NCI-H128 (cell line): ENCODE results near the gene DSE.

Experiments
- DNase-seq: peaks from one replicate; lab custom pipeline; 2025; ENCODE audit not compliant: unreplicated experiment; lab: John Stamatoyannopoulos, UW

The DSE gene

DNA sequence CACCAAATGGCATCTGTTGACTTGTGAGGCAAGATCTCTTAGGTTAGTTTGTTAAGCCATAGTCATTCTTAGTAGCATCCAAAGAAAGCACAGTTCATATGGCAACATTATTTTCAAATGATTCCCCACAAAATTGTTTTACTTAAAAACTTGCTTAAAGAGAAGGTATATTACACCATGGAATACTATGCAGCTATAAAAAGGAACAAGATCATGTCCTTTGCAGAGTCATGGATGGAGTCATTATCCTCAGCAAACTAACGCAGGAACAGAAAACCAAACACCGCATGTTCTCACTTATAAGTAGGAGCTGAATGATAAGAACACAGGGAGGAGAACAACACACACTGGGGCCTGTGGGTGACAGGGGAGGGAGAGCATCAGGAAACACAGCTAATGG lies 10.9 kb upstream of the DSE start:
- no peak for DNase-seq

DNA sequence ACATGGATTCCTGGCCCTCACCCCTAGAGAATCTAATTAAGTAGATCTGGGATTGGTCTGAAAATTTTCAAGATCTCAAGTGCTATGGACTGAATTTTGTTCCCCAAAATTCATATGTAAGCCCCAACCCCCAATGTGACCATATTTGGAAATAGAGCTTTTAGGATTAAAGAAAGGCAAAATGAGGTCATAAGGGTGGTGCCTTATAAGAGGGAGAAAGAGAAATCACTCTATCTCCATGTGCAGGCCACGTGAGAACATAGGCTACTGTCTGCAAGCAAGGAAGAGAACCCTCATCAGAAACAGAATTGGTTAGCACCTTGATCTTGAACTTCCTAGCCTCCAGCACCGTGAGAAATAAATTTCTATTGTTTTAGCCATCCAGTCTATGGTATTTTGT lies 8.5 kb upstream of the DSE start:
- no peak for DNase-seq

DNA sequence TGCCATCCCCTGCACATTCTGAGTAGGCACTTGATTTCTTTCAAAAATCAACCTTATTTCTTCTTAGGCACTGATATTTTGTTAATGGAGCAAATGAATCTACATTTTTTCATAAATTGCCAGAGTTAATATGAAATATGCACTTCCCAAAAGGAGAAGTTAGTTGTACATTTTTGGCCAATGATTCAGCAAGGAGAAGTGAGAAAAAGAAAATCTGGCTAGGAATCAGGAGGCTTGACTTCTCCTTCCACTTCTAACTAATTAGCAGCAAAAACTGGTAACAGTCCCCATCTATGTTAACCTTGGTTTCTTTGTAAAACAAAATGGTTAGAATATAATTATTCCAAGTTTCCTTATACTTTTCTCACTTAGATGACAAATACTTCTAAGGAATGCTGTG lies 7.0 kb upstream of the DSE start:
- no peak for DNase-seq

DNA sequence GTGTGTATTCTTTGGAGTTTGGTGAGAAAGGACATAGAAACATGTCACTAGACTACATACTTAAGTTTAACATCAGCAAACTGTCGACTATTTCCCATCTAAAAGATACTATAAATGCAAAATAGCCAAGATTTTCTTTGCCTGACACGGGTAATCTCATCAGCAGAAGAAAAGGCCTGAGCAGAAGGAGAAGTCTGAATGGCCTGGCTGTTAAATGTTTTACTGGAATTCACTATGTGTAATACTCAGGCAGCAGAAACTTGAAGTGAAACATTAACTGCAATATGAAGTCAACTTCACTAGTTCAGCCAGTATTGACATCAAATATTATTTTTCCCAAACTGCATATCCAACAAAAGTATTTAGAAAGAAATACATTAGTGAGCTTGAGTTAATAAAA lies 6.4 kb upstream of the DSE start:
- DNase-seq, result no peak

DNA sequence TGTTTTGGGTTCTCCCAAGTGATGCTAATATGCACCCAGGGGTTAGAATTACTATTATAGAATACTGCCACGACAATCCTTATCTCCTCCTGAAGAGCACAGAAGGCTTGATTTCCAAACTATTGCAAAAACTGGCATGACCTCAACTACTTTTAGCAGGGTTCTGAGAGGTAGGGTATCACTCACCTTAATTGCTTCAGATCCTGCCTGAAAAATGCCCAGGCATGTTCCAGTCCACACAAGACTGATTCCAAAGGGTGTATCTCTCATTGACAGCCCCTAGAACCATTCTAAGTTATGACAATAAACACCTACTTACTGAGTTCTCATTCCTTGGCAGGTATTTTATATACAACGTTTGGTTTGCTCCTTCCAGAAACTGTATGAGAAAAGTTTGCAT lies 5.0 kb upstream of the DSE start:
- no peak for DNase-seq

DNA sequence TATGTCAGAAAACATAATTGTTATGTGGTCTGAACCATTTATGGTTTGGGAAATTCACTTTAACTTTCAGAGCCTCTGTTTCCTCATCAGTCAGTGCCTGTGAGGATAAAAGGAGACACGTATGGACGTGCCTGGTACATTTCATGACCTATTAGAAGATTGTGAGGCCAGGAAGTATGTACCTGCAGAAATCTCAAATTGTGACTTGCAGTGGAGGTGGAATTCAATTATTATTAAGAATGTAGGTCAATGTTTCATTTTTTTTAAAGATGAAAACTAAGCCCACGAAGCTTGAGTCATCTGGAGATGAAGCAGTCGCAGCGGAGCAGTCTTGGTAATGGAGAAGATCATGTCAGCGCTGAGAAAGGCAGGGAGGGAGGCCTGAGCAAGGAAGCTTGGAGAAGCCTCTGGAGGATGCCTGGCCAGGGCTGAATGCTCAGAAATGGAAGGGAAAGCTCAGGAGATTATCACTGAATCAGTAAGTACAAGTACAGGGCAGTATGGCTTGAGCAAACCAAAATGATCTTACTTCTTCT lies 3.9 kb upstream of the DSE start:
- DNase-seq, result no peak

DNA sequence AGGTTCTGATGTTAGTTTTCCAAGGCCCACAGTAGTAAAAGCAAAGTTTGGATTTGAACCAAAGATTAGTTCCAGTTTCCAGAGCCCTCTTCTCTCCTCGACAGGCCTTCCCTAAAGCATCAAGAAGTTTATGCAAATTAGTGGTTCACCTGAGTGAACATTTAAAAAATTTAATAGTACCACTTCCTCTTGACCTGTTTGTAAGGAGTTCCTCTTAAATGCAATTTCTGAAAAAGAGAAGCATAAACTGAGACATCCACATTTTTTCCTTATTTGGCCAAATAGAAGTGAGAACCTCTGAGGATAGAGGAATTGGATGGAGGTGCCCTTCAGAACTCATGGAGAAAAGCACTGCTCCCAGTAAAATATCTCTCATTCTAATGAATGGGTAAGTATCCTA lies 1.2 kb upstream of the DSE start:
- DNase-seq, result no peak

DNA sequence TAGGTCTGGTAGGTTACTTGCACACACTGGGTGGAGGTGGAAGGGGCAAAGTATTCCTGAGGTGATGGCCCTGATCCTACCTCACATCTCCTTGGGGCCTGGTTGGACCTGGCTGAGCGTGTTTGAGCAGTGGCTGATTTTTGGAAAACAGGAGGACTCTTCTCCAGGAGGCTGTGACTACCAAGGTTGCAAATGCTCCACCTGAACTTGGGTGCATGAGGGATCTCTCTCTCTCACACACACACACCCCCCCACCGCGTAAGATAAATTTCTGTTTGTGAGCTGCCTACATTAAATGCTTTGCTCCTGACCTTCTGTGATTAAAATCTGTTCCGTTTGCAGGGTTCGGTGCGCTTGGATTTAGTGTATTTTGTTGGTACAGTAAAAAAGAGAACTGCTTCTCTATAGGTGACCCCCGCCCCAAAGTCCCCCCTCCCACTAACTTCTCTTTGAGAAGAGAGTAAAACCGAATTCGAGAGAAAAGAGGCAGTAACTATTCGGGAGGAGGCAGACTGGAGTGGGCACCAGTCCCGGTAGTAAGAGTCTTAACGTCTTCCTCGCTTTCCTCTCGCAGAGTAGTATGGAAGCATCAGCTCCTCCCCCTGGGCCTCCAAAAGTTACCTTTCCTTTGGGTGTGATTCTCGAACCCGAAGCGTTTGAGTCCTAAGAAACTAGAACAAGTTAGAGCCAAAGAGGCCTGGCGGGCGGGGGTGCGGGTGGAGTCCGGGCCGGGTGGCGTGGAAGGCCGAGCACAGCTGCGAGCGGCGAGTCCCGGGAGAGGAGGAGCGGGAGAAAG lies 585 bp upstream of the DSE start:
- DNase-seq, result no peak

DNA sequence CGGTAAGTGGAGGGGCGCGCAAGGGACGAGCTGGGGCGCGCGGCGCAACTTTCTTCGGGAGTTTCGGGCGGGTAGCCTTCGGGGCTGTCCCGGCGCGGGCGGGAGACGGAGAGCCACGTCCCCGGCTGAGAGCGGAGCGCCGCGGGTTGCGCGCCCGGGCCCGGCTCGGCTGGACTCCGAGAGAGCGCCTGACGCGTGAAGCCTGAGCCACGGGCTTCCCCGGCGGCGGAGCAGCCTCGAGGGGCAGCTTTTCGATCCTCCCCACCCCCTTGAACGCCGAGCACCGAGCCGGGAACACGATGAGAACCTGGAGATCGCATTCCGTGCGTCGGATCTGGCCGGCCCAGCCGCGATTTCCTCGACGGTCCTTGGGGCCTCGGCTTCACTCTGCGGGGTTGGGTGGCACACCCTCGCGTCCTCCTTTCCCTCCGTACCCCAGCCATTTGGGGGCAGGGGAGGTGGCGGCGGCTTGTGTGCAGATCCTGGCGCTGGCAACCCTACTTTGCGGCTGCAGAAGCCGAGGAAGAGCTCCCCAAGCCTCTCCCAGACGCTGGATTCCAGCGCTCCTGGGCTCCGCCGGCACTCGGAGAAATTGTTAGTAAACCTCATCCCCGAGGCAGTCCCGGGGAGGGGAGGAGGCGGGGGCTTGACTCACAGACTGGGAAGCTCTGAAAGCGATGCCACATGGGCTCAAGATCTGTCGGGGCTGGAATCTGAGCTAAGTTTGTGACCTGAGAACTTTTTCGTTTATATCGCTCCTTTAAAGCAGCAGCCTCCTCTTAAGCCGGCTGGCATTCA lies 572 bp downstream of the DSE start:
- no peak for DNase-seq

DNA sequence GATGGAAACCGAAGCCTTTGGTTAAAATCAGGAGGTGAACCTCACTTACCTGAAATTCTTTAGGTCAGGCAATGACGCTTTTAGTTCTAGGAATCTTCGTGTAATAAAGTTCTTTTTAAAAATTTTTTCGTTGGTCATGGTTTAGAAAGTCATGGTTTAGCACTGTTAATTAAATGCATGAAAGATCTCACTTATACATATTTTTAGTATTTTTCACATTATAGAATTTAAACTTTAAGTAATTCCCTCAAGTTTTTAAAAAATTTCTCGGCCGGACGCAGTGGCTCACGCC lies 1.1 kb downstream of the DSE start:
- no peak for DNase-seq

DNA sequence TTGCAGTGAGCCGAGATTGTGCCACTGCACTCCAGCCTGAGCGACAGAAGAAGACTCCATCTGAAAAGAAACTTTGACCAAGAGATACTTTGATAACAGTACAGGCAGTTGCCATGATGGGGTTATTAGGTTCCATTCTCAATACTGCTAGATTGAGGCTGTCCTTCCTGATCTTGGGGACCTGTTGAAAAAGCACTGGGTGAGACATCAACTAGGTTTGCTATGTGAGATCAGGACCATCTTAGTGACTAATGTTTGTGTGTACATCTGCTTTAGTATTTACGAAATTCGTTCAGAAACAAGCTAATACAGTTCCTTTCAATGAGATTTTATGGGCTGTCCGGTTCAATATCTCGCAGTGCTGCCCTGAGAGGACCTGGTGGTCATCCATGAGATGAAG lies 2.6 kb downstream of the DSE start:
- no peak for DNase-seq

DNA sequence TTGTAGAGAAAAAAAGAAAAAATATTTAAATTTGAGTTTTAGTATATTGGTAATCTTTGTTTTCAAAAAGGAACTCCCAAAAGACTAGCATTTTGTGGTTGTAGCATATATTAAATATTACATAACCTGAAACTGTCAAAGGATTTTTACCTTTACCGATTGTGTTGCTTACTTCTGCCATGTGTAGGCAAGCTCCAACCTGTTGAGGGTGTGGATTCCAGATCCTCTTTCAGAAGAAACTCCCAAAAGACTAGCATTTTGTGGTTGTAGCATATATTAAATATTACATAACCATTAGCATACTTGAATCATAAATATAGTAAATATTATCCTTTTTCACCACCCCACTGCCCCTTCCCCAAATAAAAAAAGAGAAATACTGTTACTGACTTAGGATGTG lies 3.2 kb downstream of the DSE start:
- DNase-seq, result no peak

DNA sequence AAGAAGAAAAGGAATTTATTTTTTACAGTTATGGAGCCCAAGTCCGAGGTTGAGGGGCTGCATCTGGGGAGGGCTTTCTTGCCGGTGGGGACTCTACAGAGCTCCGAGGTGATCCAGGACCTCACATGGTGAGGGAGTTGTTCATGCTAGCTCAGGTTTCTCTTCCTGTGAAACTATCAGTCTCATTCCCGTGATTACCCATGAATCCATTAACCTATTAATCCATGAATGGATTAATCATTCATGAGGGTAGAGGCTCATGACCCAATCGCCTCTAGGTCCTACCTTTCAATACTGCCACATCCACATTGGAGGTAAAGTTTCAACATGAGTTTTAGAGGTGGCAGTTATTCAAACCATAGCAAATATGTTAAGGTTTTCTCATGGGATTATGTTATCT lies 3.8 kb downstream of the DSE start:
- no peak for DNase-seq

DNA sequence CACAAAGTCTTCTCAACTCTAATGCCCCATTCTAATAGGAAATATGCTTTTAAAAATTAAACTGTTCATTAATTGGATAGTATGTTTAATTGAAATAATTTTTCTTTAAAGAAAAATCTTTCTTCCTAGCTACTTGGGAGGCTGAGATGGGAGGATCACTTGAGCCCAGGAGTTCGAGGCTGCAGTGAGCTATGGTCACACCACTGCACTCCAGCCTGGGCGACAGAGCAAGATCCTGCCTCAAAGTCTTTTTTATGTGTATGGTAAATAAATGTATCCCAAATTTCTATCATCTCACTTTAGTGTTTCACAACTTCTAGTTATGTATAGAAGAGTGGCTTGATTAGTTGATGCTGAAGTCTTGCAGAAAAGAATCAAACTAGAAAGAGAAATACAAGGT lies 4.5 kb downstream of the DSE start:
- DNase-seq, result no peak

DNA sequence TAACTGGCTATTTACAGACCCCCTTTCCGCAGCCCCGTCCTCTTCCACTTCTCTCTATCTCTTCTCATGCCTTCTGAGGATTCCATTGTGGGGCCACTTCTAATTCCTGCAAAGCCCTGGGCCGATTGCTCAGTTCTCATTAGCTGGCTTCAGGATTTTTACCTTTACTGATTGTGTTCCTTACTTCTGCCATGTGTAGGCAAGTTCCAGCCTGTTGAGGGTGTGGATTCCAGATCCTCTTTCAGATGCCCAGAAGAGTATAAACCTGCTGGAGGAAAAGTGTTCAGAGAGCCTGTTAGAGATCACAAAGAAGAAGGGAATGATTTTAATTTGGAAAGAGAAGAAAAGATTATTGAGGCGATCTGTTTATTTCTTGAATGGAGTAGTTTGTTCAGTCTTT lies 5.4 kb downstream of the DSE start:
- no peak for DNase-seq

DNA sequence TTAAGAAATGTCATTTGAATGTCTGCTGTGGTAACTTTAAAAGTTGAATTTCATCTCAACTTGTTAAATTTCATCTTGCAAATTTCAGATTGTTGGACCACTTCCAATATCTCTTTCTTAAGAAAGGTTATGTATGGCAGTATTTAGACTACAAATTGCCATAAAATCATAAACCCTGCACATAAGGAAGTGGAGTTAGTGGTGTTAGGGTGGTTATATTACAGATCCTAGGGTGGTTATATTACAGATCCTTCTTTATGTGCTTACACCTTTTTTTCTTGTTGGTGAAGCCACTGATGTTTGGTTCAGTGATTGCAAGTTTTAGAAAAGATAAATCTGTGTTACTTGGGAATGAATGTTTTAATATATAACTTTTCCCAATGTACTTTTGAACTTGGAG lies 9.0 kb downstream of the DSE start:
- DNase-seq, result no peak

DNA sequence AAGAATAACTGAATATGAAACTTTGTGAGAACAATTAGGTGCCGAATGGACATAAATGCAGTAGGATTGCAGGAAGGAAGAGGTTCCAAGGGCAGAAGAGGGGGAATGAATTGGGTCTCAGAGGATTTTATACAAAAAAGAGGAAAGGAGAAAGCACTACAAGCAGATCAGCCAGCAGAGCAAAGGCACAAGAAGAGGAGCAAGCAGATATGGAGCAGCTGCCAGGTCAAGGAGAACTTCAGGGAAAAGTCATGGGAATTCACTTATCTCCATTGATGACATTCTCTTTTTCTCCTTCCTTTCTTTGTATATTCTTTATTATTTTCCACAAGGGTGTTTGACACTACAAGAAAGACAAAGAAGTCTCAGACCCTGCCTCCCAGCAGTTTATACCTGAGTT lies 9.6 kb downstream of the DSE start:
- no peak for DNase-seq

DNA sequence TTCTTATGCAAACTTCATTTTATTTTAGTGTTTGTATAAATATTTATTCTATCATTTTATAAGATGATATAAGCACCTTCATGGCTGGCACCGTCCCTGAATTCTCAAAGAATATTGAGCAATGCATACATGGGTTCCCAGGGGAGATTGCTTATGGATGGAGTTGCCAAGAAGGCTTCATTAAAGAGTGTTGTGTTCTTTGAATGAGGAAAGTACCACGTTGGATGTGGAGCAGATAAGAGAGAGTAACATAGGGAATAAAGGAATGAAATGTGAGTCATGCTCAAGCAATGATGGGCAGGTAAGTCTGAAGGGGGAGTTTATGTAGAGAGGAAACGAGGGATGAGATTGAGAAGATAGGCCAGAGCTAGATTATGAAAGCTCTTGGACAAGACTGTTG lies 10.3 kb downstream of the DSE start:
- DNase-seq, result no peak

DNA sequence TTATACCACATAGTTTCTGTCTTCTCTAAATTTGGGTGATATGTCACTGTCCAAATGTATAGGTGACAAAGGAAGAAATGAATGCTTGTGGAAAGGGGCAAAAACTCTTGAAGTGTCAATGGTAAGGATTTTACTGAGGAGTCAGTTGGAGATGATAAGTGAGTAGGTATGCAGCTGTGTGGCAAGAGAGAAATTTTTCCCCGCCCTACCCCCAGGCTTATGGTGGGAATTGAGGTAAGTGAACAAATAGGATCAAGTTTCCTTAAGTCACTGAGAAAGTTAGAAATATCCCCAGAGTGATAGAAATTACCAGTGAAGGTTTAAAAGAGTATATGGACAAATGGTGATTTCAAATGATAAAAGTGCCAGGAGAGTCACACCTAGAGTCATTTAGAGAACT lies 11.8 kb downstream of the DSE start:
- DNase-seq, result no peak

DNA sequence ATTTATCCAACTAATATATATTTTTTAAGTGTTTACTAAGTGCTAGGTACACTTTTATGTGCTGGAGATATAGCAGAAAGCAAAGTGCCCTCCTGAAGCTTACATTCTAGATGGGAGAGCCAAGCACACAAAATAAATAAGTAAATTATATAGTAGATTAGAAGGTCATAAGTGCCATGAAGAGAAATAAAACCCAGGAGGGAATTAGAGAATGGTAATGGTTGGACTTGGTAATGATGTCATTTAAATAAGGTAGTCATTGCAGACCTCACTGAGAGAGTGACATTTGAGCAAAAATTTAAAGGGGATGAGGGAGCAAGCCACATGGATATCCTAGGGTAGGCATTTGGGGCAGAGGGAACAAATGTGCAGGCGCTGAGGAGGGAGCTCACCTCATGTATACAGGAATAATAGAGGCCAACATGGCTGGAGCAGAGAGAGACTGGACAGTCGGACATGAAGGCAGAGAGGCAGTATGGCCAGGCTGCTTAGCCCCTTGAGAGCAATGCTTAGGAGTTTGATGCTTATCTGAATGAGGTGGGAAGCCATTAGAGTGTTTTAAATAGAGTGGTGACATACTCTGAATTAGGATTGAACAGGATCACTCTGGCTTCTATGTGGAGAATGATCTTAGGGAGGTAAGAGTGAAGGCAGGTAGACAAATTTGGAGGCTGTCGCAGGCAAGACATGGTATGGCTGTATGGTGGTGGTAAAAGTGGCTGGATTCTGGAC lies 14.1 kb downstream of the DSE start:
- DNase-seq, result no peak

DNA sequence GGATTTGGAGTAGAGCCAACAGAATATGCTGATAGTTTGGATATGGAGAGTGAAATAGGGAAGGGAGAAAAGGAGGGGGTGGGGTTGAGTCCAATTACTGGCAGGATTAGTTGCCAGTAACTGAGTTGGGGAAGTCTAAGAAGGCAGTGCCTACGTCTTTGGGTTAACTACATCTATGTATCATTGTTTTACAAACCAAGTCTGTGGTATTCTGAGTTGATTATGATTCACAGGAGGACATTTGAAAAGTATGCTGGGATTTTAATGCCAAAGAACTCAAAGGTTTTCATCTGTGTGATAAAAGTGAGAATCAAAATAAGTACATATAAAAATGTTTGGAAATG lies 14.7 kb downstream of the DSE start:
- no peak for DNase-seq

DNA sequence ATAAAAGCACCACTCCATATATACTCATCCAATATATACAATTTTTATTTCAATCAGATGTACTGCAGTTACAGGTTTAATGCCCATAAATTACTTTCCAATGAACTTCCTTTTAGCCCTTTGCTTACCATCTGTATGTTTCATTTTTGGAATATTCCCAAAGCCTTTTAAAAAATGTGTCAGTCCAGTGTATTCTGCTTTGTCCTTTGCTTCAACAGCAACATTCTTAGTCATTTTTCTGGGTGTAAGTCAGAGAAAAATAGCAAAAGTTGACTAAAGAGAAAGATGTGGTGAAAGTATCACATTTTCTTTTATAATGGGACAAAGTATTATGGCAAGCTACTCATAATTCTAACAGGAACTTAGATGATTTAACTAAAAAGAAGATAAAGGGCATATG lies 15.2 kb downstream of the DSE start:
- DNase-seq, result no peak
